B cell (primary cell): Measurements from ENCODE around the gene BANP. TPM values are rescaled to one million over a fixed set of nuclear protein-coding genes. Genes with fewer than 3 reads are reported as not detected.
"Not testable (repeated sequence)": the region's sequence is repeated elsewhere in the genome, so short reads cannot be mapped to it uniquely, and the experiment has no call there.

Experiments
- ATAC-seq: fragments of 200-7000 bp; cut with Tn5 transposase; one replicate; pipeline ENCODE4 v1.10.0; 2021; ENCODE audit warnings: low read depth, mild to moderate bottlenecking, moderate number of reproducible peaks, moderate library complexity
- CTCF ChIA-PET: fragments of 350-600 bp; sonication (Branson Sonifier 250); formaldehyde crosslinking; loops from one replicate; lab custom pipeline; 2021; ENCODE audit warnings: antibody characterized with exemption, inconsistent platforms; lab: Charles Lee
- POLR2A ChIA-PET: fragments of 350-600 bp; sonication (Branson Sonifier 250); formaldehyde crosslinking; loops from one replicate; lab custom pipeline; 2021; ENCODE audit warnings: antibody characterized with exemption; lab: Charles Lee
- DNase-seq: peaks from one replicate; pipeline ENCODE4 v3.0.0; 2013
- H2AFZ ChIP-seq: 2 replicates; pipeline ENCODE4 v1.6.1; 2012; ENCODE audit warnings: mild to moderate bottlenecking, low read depth, low read length; ENCODE audit not compliant: insufficient read depth, poor library complexity, severe bottlenecking
- H3K27ac ChIP-seq, 2 donors: 1 replicate in 1 of 2; 2 replicates in 1 of 2; pipeline ENCODE4 v1.5.1; 2012 to 2013; ENCODE audit warnings: low read length in 2 of 2, mild to moderate bottlenecking in 2 of 2, moderate library complexity in 1 of 2
- H3K27me3 ChIP-seq, 4 experiments: fragments of 200-600 bp in 1 of 4; sonication (generic) in 1 of 4; replicated peaks in 1 of 4; 1 replicate in 2 of 4; 2 replicates in 2 of 4; pipeline versions ENCODE4 v1.6.1 to v1.7.0; 2013 to 2016; ENCODE audit warnings: low read length in 3 of 4, mild to moderate bottlenecking in 2 of 4, mixed read lengths in 1 of 4, moderate library complexity in 1 of 4; ENCODE audit not compliant: insufficient read depth in 4 of 4, control insufficient read depth in 3 of 4; ENCODE audit errors: control extremely low read depth in 1 of 4
- H3K36me3 ChIP-seq, 2 experiments: replicated peaks in 1 of 2; 1 replicate in 1 of 2; 2 replicates in 1 of 2; pipeline versions ENCODE4 v1.6.1 to v1.7.1; 2013; ENCODE audit warnings: low read length in 1 of 2; ENCODE audit not compliant: insufficient read depth in 2 of 2, control insufficient read depth in 1 of 2; ENCODE audit errors: control extremely low read depth in 1 of 2, extremely low read depth in 1 of 2
- H3K4me1 ChIP-seq, 2 donors: fragments of 200-600 bp in 1 of 2; sonication (generic) in 1 of 2; 1 replicate in 1 of 2; 2 replicates in 1 of 2; pipeline versions ENCODE4 v1.5.1 to v1.6.1; 2013 to 2017; ENCODE audit warnings: low read length in 2 of 2; ENCODE audit not compliant: control insufficient read depth in 2 of 2, insufficient read depth in 2 of 2
- H3K4me2 ChIP-seq: replicated peaks from 2 replicates; pipeline ENCODE3; 2012; ENCODE audit warnings: mild to moderate bottlenecking, low read depth, low read length; ENCODE audit not compliant: poor library complexity, severe bottlenecking
- H3K4me3 ChIP-seq, 5 experiments: fragments of 200-600 bp in 1 of 5; sonication (generic) in 1 of 5; 1 replicate in 3 of 5; 2 replicates in 2 of 5; pipeline versions ENCODE4 v1.5.1 to v1.7.0; 2011 to 2016; ENCODE audit warnings: low read length in 4 of 5, mild to moderate bottlenecking in 4 of 5, low read depth in 2 of 5, control low read depth in 1 of 5, moderate library complexity in 1 of 5; ENCODE audit not compliant: insufficient read depth in 1 of 5; ENCODE audit errors: control extremely low read depth in 1 of 5, extremely low read depth in 1 of 5
- H3K79me2 ChIP-seq: fragments of 200-600 bp; sonication (generic); one replicate; pipeline ENCODE4 v1.6.0; 2016; ENCODE audit warnings: low read length; ENCODE audit not compliant: control insufficient read depth, insufficient read depth
- H3K9ac ChIP-seq: fragments of 200-600 bp; sonication (generic); 2 replicates; pipeline ENCODE4 v1.6.1; 2017; ENCODE audit warnings: mild to moderate bottlenecking, low read length, moderate library complexity
- H3K9me3 ChIP-seq, 3 donors: one replicate each; pipeline versions ENCODE4 v1.6.1 to v1.7.1; 2013; ENCODE audit warnings: low read length in 2 of 3; ENCODE audit not compliant: control insufficient read depth in 2 of 3, insufficient read depth in 1 of 3; ENCODE audit errors: control extremely low read depth in 1 of 3
- H4K20me1 ChIP-seq: 2 replicates; pipeline ENCODE4 v1.6.0; 2012; ENCODE audit warnings: mild to moderate bottlenecking, low read length; ENCODE audit not compliant: insufficient read depth, control insufficient read depth, poor library complexity, severe bottlenecking
- H3K27ac Mint-ChIP-seq: one replicate; pipeline ENCODE4 v1.8.0; 2021; ENCODE audit warnings: mixed read lengths
- H3K27me3 Mint-ChIP-seq: one replicate; pipeline ENCODE4 v1.8.0; 2021; ENCODE audit warnings: mixed read lengths
- H3K4me1 Mint-ChIP-seq: one replicate; pipeline ENCODE4 v1.8.0; 2021; ENCODE audit warnings: mixed read lengths
- H3K4me3 Mint-ChIP-seq: one replicate; pipeline ENCODE4 v1.8.0; 2021; ENCODE audit warnings: mixed read lengths
- H3K9me3 Mint-ChIP-seq: one replicate; pipeline ENCODE4 v1.8.0; 2022; ENCODE audit warnings: mixed read lengths; ENCODE audit not compliant: insufficient read depth
- EZH2 ChIP-seq: IDR thresholded peaks from 2 replicates; pipeline ENCODE4 v1.6.1; 2012; ENCODE audit warnings: borderline replicate concordance, low read depth, mild to moderate bottlenecking, moderate library complexity, low read length; ENCODE audit not compliant: insufficient read depth, poor library complexity, severe bottlenecking
- WGBS: methylation state at CpG from one replicate; pipeline ENCODE4 v1.1.5; 2013; ENCODE audit warnings: missing lambda C conversion rate; ENCODE audit not compliant: insufficient coverage; 5-methylcytosine and 5-hydroxymethylcytosine counted together
- intact Hi-C: fragments of 100-400 bp; cut with micrococcal nuclease; formaldehyde crosslinking; loops from one replicate; pipeline ENCODE4 v1.10.0; 2022
- polyA plus RNA-seq: library from polyadenylated mRNA; depleted of rRNA; stranded (reverse); fragments of >200 nt; gene quantifications from 2 replicates; pipeline ENCODE4 v1.2.3, GENCODE V29; 2012
- total RNA-seq, 2 donors: library from RNA; stranded (reverse); fragments of 120-200 nt in 1 of 2; gene quantifications; 1 replicate in 1 of 2; 2 replicates in 1 of 2; pipeline versions ENCODE4 v1.2.3 to v1.2.4, GENCODE V29; 2013 to 2022
- TF ChIP-seq, protein P1 (sequence below): fragments of 200-600 bp; IDR thresholded peaks from one replicate; pipeline ENCODE4 v1.8.0; 2022; ENCODE audit warnings: antibody characterized with exemption, mild to moderate bottlenecking

BANP gene
- total and polyA plus RNA-seq, 2 donors (not counting 1 experiment from before 2014, with no cell fraction given), result 44.4 to 181 TPM

DNA sequence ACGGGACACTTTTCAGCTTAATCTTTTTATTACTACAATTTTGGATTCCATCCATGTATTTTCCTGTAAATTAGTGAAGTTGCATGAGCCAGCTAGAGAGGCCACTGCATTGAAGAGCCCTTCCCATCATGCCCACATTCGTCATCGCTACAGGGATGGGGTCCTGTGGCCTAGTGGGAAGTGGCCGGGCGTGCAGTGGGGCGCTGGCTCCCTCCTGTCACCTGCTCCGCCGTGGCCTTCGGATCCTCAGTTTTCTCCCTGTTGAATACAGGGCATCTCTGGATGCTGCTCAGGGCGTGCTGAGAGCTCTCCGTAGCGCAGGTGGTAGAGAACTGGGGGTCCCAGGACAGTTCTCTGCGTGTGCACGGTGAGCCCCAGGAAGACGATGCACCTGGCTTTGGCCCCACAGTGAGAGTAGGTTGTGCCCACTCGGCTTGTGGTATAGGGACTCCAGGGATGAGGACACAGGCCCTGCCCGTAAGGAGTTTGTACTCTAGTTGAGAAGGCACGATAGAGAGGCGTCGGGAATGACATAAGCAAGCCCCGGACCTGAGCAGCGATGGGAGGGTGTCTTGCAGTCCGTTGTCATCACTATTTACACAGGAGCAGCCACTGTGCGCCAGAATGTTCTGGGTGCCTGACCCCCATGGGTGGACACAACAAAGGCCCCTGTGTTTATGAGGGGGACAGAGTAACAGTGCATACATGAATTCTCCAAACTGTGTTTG, 74.8 kb downstream of the BANP start:
- ATAC-seq, H3K27me3 ChIP-seq, H2AFZ ChIP-seq, H3K9ac ChIP-seq, H3K27me3 Mint-ChIP-seq, DNase-seq, CTCF ChIA-PET, H3K27ac ChIP-seq, H3K27ac Mint-ChIP-seq, H3K4me1 Mint-ChIP-seq, H3K4me3 Mint-ChIP-seq, H3K4me3 ChIP-seq, POLR2A ChIA-PET, H3K4me1 ChIP-seq, H3K9me3 Mint-ChIP-seq, H3K9me3 ChIP-seq, H3K4me2 ChIP-seq: not testable (repeated sequence)
- intact Hi-C loops, result loop anchor here (5.0 kb wide), 1 partner anchor 406 kb away; no protein-coding TSS in a partner anchor
- 98% methylated on average over 22 of the region's 24 CpGs for WGBS
- peaks cover 29% of the 10 kb centered on the region for H3K79me2 ChIP-seq
- peaks cover 2 to 49% of the 10 kb centered on the region in 2 experiments for H3K36me3 ChIP-seq
- H4K20me1 ChIP-seq, result peaks cover 31% of the 10 kb centered on the region

DNA sequence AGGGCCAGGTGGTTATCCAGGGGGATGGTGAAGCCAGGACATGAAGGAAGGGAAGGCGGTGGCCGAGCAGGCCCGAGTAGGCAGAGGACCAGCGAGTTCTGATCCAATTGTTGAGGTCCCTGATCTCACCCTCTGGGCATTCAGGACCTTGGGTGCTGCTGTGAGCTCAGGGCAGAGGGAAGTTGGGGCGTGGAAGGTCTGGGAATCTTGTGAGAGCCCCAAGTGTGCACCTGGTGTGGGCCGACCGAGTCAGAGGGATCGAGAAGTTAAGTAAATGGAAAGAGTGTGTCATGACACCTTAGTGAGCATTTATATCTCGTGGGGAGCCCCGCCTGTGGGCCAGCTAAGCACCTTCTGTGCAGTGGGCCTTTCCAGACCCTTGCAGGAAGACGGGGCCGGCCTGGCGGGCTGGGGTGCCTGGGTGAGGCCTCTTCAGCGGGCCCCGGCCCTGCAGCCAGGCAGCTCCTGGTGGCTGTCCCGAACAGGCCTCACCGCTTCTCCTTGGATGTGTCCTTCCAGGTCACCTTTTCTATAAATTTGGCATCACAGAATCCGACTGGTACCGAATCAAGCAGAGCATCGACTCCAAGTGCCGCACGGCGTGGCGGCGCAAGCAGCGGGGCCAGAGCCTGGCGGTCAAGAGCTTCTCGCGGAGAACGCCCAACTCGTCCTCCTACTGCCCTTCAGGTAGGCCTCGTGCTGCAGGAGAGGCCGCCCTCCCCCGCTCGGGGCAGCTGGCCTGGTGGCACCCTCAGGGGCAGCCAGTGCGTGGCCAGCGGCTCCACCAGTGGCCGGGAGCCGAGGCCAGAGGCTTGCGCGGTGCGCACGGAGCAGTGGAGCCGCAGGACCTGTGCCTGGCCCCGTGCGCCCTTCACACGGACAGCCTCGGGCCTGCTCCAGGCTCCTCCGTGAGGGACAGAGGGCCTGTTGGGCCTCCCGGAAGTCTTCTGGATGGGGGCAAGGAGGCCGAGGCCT, 76.0 kb downstream of the BANP start:
- H3K9ac ChIP-seq, result no peak overlapping the region
- intact Hi-C loops, result loop anchor here (5.0 kb wide), 1 partner anchor 405 kb away; no protein-coding TSS in a partner anchor
- no peaks in the 10 kb centered on the region for H3K9me3 ChIP-seq
- no peaks in the 10 kb centered on the region for H3K4me1 ChIP-seq
- no peak overlapping the region for H3K4me3 ChIP-seq
- no peak for DNase-seq
- TF ChIP-seq, protein P1, sequence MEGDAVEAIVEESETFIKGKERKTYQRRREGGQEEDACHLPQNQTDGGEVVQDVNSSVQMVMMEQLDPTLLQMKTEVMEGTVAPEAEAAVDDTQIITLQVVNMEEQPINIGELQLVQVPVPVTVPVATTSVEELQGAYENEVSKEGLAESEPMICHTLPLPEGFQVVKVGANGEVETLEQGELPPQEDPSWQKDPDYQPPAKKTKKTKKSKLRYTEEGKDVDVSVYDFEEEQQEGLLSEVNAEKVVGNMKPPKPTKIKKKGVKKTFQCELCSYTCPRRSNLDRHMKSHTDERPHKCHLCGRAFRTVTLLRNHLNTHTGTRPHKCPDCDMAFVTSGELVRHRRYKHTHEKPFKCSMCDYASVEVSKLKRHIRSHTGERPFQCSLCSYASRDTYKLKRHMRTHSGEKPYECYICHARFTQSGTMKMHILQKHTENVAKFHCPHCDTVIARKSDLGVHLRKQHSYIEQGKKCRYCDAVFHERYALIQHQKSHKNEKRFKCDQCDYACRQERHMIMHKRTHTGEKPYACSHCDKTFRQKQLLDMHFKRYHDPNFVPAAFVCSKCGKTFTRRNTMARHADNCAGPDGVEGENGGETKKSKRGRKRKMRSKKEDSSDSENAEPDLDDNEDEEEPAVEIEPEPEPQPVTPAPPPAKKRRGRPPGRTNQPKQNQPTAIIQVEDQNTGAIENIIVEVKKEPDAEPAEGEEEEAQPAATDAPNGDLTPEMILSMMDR, result no peak
- TF ChIP-seq EZH2, result no peak
- Mint-ChIP-seq H3K9me3 (no peaks in the 10 kb centered on the region), H3K27me3 (no peaks in the 10 kb centered on the region), H3K27ac (no peak overlapping the region), H3K4me3 (no peak overlapping the region), H3K4me1 (peaks cover 9% of the 10 kb centered on the region)
- H3K36me3 ChIP-seq, result peaks cover 2 to 46% of the 10 kb centered on the region in 2 experiments
- H3K79me2 ChIP-seq, result peaks cover 22% of the 10 kb centered on the region
- H3K27ac ChIP-seq, result no peak overlapping the region
- H3K4me2 ChIP-seq, result no peak overlapping the region
- CTCF ChIA-PET, result interaction anchor here (0.5 kb wide), 1 partner anchor 369 kb away, joined by 3 read pairs; no protein-coding TSS in a partner anchor
- H2AFZ ChIP-seq, result no peak overlapping the region
- H4K20me1 ChIP-seq, result peaks cover 19% of the 10 kb centered on the region
- H3K27me3 ChIP-seq, result no peaks in the 10 kb centered on the region
- POLR2A ChIA-PET, result no interaction called here
- WGBS, result 97% methylated on average over 48 of the region's 51 CpGs
- no peak for ATAC-seq

DNA sequence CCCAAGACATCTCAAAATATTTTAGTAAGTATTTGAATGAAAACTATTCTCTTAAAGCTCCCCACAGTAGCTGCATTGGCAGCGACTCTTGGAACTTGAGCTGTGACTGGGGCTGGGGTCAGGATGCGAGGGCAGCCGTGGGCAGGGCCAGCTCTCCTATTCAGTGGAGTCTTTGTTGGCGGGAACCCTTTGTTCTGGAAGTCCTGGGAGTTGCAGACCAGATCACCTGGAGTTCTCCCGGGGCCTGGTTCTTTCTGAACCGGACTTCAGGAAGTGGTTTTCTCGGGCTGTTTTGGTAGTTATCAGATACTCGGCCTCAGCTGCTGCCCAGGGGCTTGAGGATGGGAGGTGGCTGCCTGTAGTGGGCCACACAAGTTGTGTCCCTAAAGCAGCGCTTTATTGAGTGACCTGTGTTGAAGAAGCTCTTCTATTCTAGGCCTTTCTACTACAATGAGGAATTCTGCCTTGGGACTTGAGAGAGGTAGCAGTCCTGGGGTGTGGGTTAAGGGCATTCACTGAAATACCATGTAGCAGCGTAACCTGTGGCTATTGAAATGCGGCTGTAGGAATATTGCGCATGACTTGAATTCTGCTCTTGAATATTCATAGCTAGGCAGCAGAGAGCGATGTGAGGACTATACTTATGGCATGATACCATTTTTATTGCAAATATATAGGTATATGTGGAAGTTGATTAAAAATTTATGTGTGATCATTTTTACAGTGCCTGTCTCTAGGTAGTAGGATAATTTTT, 77.1 kb downstream of the BANP start:
- not testable (repeated sequence) for H3K9me3 ChIP-seq, H3K27ac Mint-ChIP-seq, H3K27me3 Mint-ChIP-seq, H3K9ac ChIP-seq, H2AFZ ChIP-seq, H3K4me1 ChIP-seq, H3K4me3 ChIP-seq, H3K27me3 ChIP-seq, H3K4me3 Mint-ChIP-seq, ATAC-seq, H3K4me1 Mint-ChIP-seq, DNase-seq, H3K27ac ChIP-seq, H3K9me3 Mint-ChIP-seq, H3K4me2 ChIP-seq
- Histone ChIP-seq H3K36me3 (peaks cover 0 to 35% of the 10 kb centered on the region in 2 experiments), H3K79me2 (peaks cover 12% of the 10 kb centered on the region), H4K20me1 (peaks cover 12% of the 10 kb centered on the region)
- POLR2A ChIA-PET, result interaction anchor here (0.6 kb wide), 1 partner anchor 15 kb away, joined by 5 read pairs; no protein-coding TSS in a partner anchor
- CTCF ChIA-PET, result interaction anchor here (0.7 kb wide), 1 partner anchor 89 kb away, joined by 4 read pairs; no protein-coding TSS in a partner anchor
- intact Hi-C loops, result loop anchor here (5.0 kb wide), 1 partner anchor 404 kb away; no protein-coding TSS in a partner anchor
- 92% methylated on average over 9 of the region's 13 CpGs for WGBS
